Fibroblast of villous mesenchyme (primary cell): ENCODE results near the gene SPEF2. TPM values are rescaled to one million over a fixed set of nuclear protein-coding genes. Genes with fewer than 3 reads are reported as not detected.
A peak's percentile ranks its signal among the peaks of the same experiment; 100 is the strongest.
"Not testable (repeated sequence)": the region's sequence is repeated elsewhere in the genome, so short reads cannot be mapped to it uniquely, and the experiment has no call there.

ENCODE experiments used
- DNase-seq: peaks from one replicate; pipeline ENCODE4 v3.0.0-alpha.2; 2010; ENCODE audit warnings: low read depth
- H3K4me3 ChIP-seq: 2 replicates; pipeline ENCODE4 v1.5.1; 2011; ENCODE audit warnings: low read depth, mild to moderate bottlenecking, low read length
- total RNA-seq: library from RNA; depleted of rRNA; stranded (reverse); fragments of >200 nt; gene quantifications from 2 replicates; pipeline ENCODE4 v1.2.3, GENCODE V29; 2012
- TF ChIP-seq, protein P1 (sequence below): IDR thresholded peaks from 2 replicates; pipeline ENCODE4 v1.5.1; 2012; ENCODE audit warnings: low read depth, mild to moderate bottlenecking, low read length; ENCODE audit not compliant: insufficient read depth

The SPEF2 gene
- total RNA-seq, 1 donor, result 4.3 TPM

DNA sequence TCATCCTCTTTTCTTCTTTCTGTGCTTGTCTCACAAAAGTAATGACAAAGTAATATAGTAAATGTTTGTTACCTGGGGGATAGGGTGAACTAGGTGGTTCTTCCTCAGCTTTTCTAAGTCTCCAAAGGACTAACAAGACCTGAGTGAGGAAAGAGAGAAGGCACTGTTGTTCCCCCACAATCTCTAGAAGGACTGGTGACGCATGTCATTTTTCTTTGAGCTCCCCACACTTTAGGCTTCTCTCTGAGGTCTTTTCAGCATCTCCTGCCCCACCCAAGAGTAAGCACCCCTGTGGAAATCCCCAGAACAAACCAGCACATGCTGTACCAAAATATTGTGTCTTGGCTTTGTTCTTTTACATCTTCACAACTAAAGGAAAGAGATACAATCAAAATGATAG is 236.6 kb downstream of the SPEF2 start:
- no peak for DNase-seq
- no peak overlapping the region for H3K4me3 ChIP-seq
- TF ChIP-seq, protein P1, sequence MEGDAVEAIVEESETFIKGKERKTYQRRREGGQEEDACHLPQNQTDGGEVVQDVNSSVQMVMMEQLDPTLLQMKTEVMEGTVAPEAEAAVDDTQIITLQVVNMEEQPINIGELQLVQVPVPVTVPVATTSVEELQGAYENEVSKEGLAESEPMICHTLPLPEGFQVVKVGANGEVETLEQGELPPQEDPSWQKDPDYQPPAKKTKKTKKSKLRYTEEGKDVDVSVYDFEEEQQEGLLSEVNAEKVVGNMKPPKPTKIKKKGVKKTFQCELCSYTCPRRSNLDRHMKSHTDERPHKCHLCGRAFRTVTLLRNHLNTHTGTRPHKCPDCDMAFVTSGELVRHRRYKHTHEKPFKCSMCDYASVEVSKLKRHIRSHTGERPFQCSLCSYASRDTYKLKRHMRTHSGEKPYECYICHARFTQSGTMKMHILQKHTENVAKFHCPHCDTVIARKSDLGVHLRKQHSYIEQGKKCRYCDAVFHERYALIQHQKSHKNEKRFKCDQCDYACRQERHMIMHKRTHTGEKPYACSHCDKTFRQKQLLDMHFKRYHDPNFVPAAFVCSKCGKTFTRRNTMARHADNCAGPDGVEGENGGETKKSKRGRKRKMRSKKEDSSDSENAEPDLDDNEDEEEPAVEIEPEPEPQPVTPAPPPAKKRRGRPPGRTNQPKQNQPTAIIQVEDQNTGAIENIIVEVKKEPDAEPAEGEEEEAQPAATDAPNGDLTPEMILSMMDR, result no peak

- no peak for DNase-seq
- no peak overlapping the region for H3K4me3 ChIP-seq
- TF ChIP-seq, protein P1, result no peak
These were observed 237.5 kb downstream of the SPEF2 start for GRCh38 chr5:35855187-35855586.

DNA sequence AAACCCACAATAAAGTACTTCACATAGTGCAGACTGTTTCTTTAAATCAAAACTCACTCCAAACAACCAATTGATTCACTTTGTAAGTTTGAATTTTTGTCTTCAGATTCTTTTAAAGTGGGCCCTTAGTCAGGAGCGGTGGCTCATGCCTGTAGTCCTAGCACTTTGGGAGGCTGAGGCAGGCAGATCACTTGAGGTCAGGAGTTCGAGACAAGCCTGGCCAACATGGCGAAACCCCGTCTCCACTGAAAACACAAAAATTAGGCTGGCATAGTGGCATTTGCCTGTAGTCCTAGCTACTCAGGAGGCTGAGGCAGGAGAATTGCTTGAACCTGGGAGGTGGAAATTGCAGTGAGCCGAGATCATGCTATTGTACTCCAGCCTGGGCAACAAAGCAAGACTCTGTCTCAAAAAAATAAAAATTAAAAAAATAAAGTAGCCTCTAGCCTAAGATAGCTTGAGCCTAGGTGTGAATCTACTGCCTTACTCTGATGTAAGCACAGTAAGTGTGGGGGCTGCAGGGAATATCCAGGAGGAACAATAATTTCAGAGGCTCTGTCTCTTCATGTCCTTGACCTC is 238.6 kb downstream of the SPEF2 start:
- not testable (repeated sequence) for H3K4me3 ChIP-seq, DNase-seq

- DNase-seq, result peak; percentile 86
- TF ChIP-seq, protein P1, result no peak
- peak within 1 kb of the TSS; percentile 52 for H3K4me3 ChIP-seq
These were observed 239.2 kb downstream of the SPEF2 start, which contains the start of gene IL7R for GRCh38 chr5:35856765-35857351. Gene IL7R, plus strand, starts transcription at chr5:35856891. Its CDS starts 87 bp downstream, at chr5:35856978.

- TF ChIP-seq, protein P1, result no peak
- peak overlapping the region; percentile 52 for H3K4me3 ChIP-seq
These were observed 240.0 kb downstream of the SPEF2 start for GRCh38 chr5:35857606-35858205.

GRCh38 chr5:35859101-35859661 is 241.5 kb downstream of the SPEF2 start:
- no peak for DNase-seq
- H3K4me3 ChIP-seq, result peak overlapping the region; percentile 52
- TF ChIP-seq, protein P1, result no peak

More at GRCh38 chr5:35857606-35858205, 240.0 kb downstream of the SPEF2 start:
- DNase-seq, result peak; percentile 82

- DNase-seq, result peak; percentile 27
- TF ChIP-seq, protein P1, result no peak
- H3K4me3 ChIP-seq, result no peak overlapping the region
These were observed 243.0 kb downstream of the SPEF2 start for GRCh38 chr5:35860686-35861085.
